ENCODE data around the gene MSH3.

MSH3 gene

DNA sequence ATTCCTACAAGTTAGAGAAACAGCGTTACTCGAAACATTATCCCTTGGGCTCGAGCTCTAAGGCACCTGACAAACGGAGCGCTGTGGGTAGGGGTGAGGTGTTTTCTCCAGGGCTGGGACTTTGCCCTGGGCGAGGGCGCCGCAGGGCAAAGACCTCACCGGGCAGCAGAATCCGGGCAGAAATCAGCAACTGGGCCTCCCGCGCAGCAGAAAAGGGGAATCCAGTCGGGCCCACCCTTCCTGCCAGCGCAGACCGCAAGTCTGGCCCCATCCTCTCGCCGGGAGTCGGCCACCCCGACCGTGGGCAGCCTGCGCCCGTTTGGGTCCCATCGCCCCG, 430 bp upstream of the MSH3 start:
- no peak; the same call in 2 of the 3 replicates for ATAC-seq
- TF ChIP-seq ISL1 (CRISPR knock-in tag; IDR thresholded peaks at IDR 0.05): no peak
- TF ChIP-seq ARNTL (CRISPR knock-in tag; IDR thresholded peaks at IDR 0.05; ENCODE audit: borderline replicate concordance, low read depth): no peak
- TF ChIP-seq, protein P1, sequence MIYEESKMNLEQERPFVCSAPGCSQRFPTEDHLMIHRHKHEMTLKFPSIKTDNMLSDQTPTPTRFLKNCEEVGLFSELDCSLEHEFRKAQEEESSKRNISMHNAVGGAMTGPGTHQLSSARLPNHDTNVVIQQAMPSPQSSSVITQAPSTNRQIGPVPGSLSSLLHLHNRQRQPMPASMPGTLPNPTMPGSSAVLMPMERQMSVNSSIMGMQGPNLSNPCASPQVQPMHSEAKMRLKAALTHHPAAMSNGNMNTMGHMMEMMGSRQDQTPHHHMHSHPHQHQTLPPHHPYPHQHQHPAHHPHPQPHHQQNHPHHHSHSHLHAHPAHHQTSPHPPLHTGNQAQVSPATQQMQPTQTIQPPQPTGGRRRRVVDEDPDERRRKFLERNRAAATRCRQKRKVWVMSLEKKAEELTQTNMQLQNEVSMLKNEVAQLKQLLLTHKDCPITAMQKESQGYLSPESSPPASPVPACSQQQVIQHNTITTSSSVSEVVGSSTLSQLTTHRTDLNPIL (CRISPR knock-in tag; IDR thresholded peaks at IDR 0.05; ENCODE audit: low read depth): no peak

DNA sequence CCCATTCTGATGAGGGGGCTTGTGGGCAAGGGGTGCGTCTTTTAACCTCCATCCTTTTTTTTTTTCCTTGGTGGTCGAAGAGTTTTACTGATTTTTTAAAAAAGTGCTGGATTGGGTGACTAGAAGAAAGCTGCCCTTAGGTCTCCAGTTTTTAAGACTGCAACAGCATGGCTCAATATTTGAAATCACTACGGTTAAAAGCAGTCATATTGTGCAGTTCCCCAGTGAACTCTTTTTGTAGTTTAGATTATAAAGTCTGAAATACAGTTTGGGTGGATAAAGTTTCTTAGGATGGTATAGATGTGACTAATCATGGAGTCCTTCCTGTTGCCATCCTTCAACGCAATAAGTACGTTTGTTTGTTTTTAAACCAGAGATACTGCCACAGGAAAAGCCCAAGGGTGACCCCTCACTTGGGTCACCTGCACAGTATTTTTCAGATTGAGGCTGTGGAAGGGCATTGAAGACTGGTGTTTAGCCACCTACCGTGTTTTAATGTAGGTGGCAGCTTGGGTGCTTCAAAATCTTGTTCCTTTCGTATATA, 851 bp downstream of the MSH3 start:
- TF ChIP-seq SNAI2 (CRISPR knock-in tag; IDR thresholded peaks at IDR 0.05) (no peak), TCF4 (CRISPR knock-in tag; IDR thresholded peaks at IDR 0.05; ENCODE audit: borderline replicate concordance) (no peak), OSR1 (CRISPR knock-in tag; IDR thresholded peaks at IDR 0.05) (no peak), GLIS3 (CRISPR knock-in tag; IDR thresholded peaks at IDR 0.05) (no peak), ZFP30 (CRISPR knock-in tag; IDR thresholded peaks at IDR 0.05) (no peak), PPARA (CRISPR knock-in tag; IDR thresholded peaks at IDR 0.05; ENCODE audit: borderline replicate concordance) (no peak), BACH2 (CRISPR knock-in tag; IDR thresholded peaks at IDR 0.05; ENCODE audit: borderline replicate concordance) (no peak), ISL1 (CRISPR knock-in tag; IDR thresholded peaks at IDR 0.05) (no peak), RARB (CRISPR knock-in tag; IDR thresholded peaks at IDR 0.05) (no peak), ZNF70 (CRISPR knock-in tag; IDR thresholded peaks at IDR 0.05) (no peak), ZC3H10 (CRISPR knock-in tag; IDR thresholded peaks at IDR 0.05) (no peak)
- TF ChIP-seq, protein P2, sequence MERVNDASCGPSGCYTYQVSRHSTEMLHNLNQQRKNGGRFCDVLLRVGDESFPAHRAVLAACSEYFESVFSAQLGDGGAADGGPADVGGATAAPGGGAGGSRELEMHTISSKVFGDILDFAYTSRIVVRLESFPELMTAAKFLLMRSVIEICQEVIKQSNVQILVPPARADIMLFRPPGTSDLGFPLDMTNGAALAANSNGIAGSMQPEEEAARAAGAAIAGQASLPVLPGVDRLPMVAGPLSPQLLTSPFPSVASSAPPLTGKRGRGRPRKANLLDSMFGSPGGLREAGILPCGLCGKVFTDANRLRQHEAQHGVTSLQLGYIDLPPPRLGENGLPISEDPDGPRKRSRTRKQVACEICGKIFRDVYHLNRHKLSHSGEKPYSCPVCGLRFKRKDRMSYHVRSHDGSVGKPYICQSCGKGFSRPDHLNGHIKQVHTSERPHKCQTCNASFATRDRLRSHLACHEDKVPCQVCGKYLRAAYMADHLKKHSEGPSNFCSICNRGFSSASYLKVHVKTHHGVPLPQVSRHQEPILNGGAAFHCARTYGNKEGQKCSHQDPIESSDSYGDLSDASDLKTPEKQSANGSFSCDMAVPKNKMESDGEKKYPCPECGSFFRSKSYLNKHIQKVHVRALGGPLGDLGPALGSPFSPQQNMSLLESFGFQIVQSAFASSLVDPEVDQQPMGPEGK (CRISPR knock-in tag; IDR thresholded peaks at IDR 0.05; ENCODE audit: borderline replicate concordance): no peak
- TF ChIP-seq, protein P3, sequence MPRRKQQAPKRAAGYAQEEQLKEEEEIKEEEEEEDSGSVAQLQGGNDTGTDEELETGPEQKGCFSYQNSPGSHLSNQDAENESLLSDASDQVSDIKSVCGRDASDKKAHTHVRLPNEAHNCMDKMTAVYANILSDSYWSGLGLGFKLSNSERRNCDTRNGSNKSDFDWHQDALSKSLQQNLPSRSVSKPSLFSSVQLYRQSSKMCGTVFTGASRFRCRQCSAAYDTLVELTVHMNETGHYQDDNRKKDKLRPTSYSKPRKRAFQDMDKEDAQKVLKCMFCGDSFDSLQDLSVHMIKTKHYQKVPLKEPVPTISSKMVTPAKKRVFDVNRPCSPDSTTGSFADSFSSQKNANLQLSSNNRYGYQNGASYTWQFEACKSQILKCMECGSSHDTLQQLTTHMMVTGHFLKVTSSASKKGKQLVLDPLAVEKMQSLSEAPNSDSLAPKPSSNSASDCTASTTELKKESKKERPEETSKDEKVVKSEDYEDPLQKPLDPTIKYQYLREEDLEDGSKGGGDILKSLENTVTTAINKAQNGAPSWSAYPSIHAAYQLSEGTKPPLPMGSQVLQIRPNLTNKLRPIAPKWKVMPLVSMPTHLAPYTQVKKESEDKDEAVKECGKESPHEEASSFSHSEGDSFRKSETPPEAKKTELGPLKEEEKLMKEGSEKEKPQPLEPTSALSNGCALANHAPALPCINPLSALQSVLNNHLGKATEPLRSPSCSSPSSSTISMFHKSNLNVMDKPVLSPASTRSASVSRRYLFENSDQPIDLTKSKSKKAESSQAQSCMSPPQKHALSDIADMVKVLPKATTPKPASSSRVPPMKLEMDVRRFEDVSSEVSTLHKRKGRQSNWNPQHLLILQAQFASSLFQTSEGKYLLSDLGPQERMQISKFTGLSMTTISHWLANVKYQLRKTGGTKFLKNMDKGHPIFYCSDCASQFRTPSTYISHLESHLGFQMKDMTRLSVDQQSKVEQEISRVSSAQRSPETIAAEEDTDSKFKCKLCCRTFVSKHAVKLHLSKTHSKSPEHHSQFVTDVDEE (CRISPR knock-in tag; IDR thresholded peaks at IDR 0.05): no peak
- TF ChIP-seq, protein P4, sequence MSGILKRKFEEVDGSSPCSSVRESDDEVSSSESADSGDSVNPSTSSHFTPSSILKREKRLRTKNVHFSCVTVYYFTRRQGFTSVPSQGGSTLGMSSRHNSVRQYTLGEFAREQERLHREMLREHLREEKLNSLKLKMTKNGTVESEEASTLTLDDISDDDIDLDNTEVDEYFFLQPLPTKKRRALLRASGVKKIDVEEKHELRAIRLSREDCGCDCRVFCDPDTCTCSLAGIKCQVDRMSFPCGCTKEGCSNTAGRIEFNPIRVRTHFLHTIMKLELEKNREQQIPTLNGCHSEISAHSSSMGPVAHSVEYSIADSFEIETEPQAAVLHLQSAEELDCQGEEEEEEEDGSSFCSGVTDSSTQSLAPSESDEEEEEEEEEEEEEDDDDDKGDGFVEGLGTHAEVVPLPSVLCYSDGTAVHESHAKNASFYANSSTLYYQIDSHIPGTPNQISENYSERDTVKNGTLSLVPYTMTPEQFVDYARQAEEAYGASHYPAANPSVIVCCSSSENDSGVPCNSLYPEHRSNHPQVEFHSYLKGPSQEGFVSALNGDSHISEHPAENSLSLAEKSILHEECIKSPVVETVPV (CRISPR knock-in tag; IDR thresholded peaks at IDR 0.05): no peak
- ATAC-seq: no peak; the same call in 2 of the 3 replicates

DNA sequence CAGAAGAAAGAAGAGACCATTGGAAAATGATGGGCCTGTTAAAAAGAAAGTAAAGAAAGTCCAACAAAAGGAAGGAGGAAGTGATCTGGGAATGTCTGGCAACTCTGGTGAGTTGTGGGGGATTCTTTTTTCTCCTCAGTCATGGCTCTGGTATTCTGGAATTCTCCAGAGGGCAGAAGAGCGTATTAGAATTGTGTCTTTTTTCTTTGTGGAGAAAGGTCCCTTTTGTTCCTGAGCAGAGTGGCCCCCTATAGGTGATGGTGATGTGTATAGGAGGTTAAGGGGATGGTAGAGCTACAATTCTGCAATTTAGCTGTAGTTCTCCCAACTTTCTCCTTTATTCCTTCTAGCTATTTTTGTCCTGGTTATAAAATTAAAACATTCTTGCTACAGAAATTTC, 2.0 kb downstream of the MSH3 start:
- ATAC-seq: no peak
- TF ChIP-seq ESRRG (CRISPR knock-in tag; IDR thresholded peaks at IDR 0.05) (no peak), TCF4 (CRISPR knock-in tag; IDR thresholded peaks at IDR 0.05; ENCODE audit: borderline replicate concordance) (no peak), CSDC2 (CRISPR knock-in tag; IDR thresholded peaks at IDR 0.05) (no peak), RARB (CRISPR knock-in tag; IDR thresholded peaks at IDR 0.05) (no peak), BACH2 (CRISPR knock-in tag; IDR thresholded peaks at IDR 0.05; ENCODE audit: borderline replicate concordance) (no peak), OSR1 (CRISPR knock-in tag; IDR thresholded peaks at IDR 0.05) (no peak), TOX (CRISPR knock-in tag; IDR thresholded peaks at IDR 0.05; ENCODE audit: borderline replicate concordance) (no peak), ZNF70 (CRISPR knock-in tag; IDR thresholded peaks at IDR 0.05) (no peak), GLIS3 (CRISPR knock-in tag; IDR thresholded peaks at IDR 0.05) (no peak), ZNF565 (CRISPR knock-in tag; conservative IDR thresholded peaks at IDR 0.05; ENCODE audit: low read depth) (no peak), SNAI2 (CRISPR knock-in tag; IDR thresholded peaks at IDR 0.05) (no peak), ZFP30 (CRISPR knock-in tag; IDR thresholded peaks at IDR 0.05) (no peak), ZFP3 (CRISPR knock-in tag; IDR thresholded peaks at IDR 0.05) (no peak), ARNTL (CRISPR knock-in tag; IDR thresholded peaks at IDR 0.05; ENCODE audit: borderline replicate concordance, low read depth) (no peak), ZNF8 (CRISPR knock-in tag; IDR thresholded peaks at IDR 0.05) (no peak)
- TF ChIP-seq, protein P4 (CRISPR knock-in tag; IDR thresholded peaks at IDR 0.05): no peak
- TF ChIP-seq, protein P2 (CRISPR knock-in tag; IDR thresholded peaks at IDR 0.05; ENCODE audit: borderline replicate concordance): no peak
- TF ChIP-seq, protein P5, sequence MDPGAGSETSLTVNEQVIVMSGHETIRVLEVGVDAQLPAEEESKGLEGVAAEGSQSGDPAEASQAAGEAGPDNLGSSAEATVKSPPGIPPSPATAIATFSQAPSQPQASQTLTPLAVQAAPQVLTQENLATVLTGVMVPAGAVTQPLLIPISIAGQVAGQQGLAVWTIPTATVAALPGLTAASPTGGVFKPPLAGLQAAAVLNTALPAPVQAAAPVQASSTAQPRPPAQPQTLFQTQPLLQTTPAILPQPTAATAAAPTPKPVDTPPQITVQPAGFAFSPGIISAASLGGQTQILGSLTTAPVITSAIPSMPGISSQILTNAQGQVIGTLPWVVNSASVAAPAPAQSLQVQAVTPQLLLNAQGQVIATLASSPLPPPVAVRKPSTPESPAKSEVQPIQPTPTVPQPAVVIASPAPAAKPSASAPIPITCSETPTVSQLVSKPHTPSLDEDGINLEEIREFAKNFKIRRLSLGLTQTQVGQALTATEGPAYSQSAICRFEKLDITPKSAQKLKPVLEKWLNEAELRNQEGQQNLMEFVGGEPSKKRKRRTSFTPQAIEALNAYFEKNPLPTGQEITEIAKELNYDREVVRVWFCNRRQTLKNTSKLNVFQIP (CRISPR knock-in tag; IDR thresholded peaks at IDR 0.05; ENCODE audit: borderline replicate concordance, low read depth): no peak
- TF ChIP-seq, protein P1 (CRISPR knock-in tag; IDR thresholded peaks at IDR 0.05; ENCODE audit: low read depth): no peak

Measured in SK-N-SH treated with all-trans-retinoic acid at 6 μM for 48 hours (cell line).